ENCODE results near the gene PTPRN2. TPM values are rescaled to one million over a fixed set of nuclear protein-coding genes. Genes with fewer than 3 reads are reported as not detected.

Gene PTPRN2
- total RNA-seq, 1 experiment from 2014 or later = 2.1 TPM

DNA sequence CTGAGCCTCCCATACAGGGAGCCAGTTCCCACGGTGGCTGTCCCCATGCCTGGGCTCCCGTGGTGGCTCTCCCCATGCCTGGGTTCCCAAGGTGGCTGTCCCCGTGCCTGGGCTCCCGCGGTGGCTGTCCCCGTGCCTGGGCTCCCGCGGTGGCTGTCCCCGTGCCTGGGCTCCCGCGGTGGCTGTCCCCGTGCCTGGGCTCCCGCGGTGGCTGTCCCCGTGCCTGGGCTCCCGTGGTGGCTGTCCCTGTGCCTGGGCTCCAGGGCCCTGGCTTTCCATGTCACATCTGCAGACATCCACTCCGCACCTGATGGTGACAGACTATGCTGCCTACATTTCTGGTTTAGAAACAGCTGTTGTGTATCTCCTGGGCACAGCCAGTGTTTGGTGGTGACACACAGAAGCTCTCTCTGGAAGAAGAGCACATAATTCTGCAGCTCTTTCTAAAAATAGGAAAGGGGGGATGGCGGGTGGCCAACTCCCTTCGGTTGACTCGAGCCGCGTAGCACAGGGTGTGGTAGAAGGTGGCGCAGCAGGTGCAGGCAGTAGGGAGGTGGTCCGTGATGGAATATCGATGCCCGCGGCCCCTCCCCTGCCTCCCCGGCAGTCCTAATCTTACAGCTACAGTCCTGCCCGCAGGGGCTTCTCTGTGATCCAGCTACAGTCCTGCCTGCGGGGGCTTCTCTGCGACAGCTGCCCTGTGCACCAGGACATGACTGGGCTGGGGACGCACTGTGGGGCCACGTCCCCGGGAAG is 999.6 kb downstream of the PTPRN2 start:
- no peak for TF ChIP-seq REST (IDR thresholded peaks at IDR 0.05; ENCODE audit: low read depth)
- no peak for TF ChIP-seq CBX3 (IDR thresholded peaks at IDR 0.05; ENCODE audit: low read depth)
- TF ChIP-seq, protein P1, sequence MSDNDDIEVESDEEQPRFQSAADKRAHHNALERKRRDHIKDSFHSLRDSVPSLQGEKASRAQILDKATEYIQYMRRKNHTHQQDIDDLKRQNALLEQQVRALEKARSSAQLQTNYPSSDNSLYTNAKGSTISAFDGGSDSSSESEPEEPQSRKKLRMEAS (IDR thresholded peaks at IDR 0.05) = no peak
- TF ChIP-seq SP1 (IDR thresholded peaks at IDR 0.05; ENCODE audit: low read depth) = no peak
- no peak for TF ChIP-seq EZH2phosphoT487 (IDR thresholded peaks at IDR 0.05; ENCODE audit: borderline replicate concordance)
- TF ChIP-seq ELF1 (IDR thresholded peaks at IDR 0.05; ENCODE audit: borderline replicate concordance, low read depth) = no peak
- no peak for TF ChIP-seq ZBTB33 (IDR thresholded peaks at IDR 0.05; ENCODE audit: extremely low read depth, insufficient replicate concordance, low read length)
- no peak for TF ChIP-seq TCF7L2 (IDR thresholded peaks at IDR 0.05; ENCODE audit: borderline replicate concordance, extremely low read depth, insufficient read depth, insufficient read length)
- TF ChIP-seq SIN3A (IDR thresholded peaks at IDR 0.05; ENCODE audit: low read depth) = no peak
- TF ChIP-seq CEBPB (IDR thresholded peaks at IDR 0.05; ENCODE audit: low read depth) = no peak
- TF ChIP-seq RAD21 (IDR thresholded peaks at IDR 0.05; ENCODE audit: low read depth) = no peak
- no peak for TF ChIP-seq JUND (IDR thresholded peaks at IDR 0.05)
- TF ChIP-seq EGR1 (IDR thresholded peaks at IDR 0.05; ENCODE audit: low read depth) = no peak
- no peak for TF ChIP-seq ZFX (IDR thresholded peaks at IDR 0.05)
- TF ChIP-seq, protein P2, sequence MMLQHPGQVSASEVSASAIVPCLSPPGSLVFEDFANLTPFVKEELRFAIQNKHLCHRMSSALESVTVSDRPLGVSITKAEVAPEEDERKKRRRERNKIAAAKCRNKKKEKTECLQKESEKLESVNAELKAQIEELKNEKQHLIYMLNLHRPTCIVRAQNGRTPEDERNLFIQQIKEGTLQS (IDR thresholded peaks at IDR 0.05) = no peak
- TF ChIP-seq CTCF (IDR thresholded peaks at IDR 0.05 in 2 of 3, conservative IDR thresholded peaks at IDR 0.05 in 1 of 3; ENCODE audit: borderline replicate concordance in 1 of 3, insufficient read depth in 1 of 3, low read depth in 2 of 3, low read length in 2 of 3) = no peak
- TF ChIP-seq POLR2AphosphoS5 (IDR thresholded peaks at IDR 0.05; ENCODE audit: low read depth, low read length) = no peak
- no peak for TF ChIP-seq FOSL1 (IDR thresholded peaks at IDR 0.05; ENCODE audit: low read depth)
- TF ChIP-seq YY1 (IDR thresholded peaks at IDR 0.05; ENCODE audit: extremely low read depth, insufficient replicate concordance, low read depth, low read length) = no peak
- ChIA-PET CTCF (no interaction called here), POLR2A (no interaction called here), RAD21 (ENCODE audit: low non-redundant PET in 1 of 2, low total read pairs in 2 of 2, uncharacterized antibody in 2 of 2, unreplicated experiment in 2 of 2) (no interaction called here)
- Histone ChIP-seq H3K27me3 (ENCODE audit: insufficient read depth, low read length) (no peaks in the 10 kb centered on the region), H4K20me1 (ENCODE audit: insufficient read depth) (no peaks in the 10 kb centered on the region), H3K4me2 (ENCODE audit: low read length) (no peak overlapping the region), H3K4me3 (replicated peaks in 1 of 2; ENCODE audit: low read depth in 1 of 2, low read length in 2 of 2) (no peak overlapping the region), H2AFZ (ENCODE audit: low read depth, low read length, poor library complexity, severe bottlenecking) (no peak overlapping the region), H3K27ac (ENCODE audit: low read depth, low read length) (no peak overlapping the region), H3K4me1 (ENCODE audit: control insufficient read depth in 1 of 2, insufficient read depth in 2 of 2, low read length in 2 of 2) (no peaks in the 10 kb centered on the region), H3K36me3 (ENCODE audit: control insufficient read depth in 1 of 2, insufficient read depth in 2 of 2, low read length in 2 of 2) (no peaks in the 10 kb centered on the region), H3K9ac (ENCODE audit: low read length) (no peak overlapping the region), H3K79me2 (ENCODE audit: insufficient read depth, low read length) (no peaks in the 10 kb centered on the region), H3K9me2 (ENCODE audit: insufficient read depth) (no peaks in the 10 kb centered on the region), H3K9me3 (ENCODE audit: control insufficient read depth in 1 of 2, insufficient read depth in 1 of 2, low read depth in 1 of 2, low read length in 2 of 2) (no peaks in the 10 kb centered on the region)
- no peak for DNase-seq (ENCODE audit: low read depth, low spot score)
- intact Hi-C loops (cut with micrococcal nuclease) = no loop called here
- BruUV-seq (replicated peaks) = no TSS peak
- ATAC-seq = no peak
